Thyroid gland (tissue), 4 donors: Measurements from ENCODE around the gene C20orf204. TPM values are rescaled to one million over a fixed set of nuclear protein-coding genes. Genes with fewer than 3 reads are reported as not detected.
"Not testable (repeated sequence)": the region's sequence is repeated elsewhere in the genome, so short reads cannot be mapped to it uniquely, and the experiment has no call there.

Experiments
- DNase-seq, 2 donors: peaks; one replicate each; pipeline ENCODE4 v3.0.0-alpha.2; 2019
- H3K27ac ChIP-seq, 3 donors: fragments of 200-600 bp; sonication (generic); 1 replicate in 2 of 3; 2 replicates in 1 of 3; pipeline ENCODE4 v1.5.1; 2016 to 2019; ENCODE audit warnings: mild to moderate bottlenecking in 1 of 3, moderate library complexity in 1 of 3
- H3K27me3 ChIP-seq: fragments of 200-600 bp; sonication (generic); one replicate; pipeline ENCODE4 v1.5.1; 2019
- H3K36me3 ChIP-seq, 2 donors: fragments of 200-600 bp; sonication (generic); one replicate each; pipeline ENCODE4 v1.5.1; 2016 to 2019
- H3K4me1 ChIP-seq, 2 donors: fragments of 200-600 bp; sonication (generic); one replicate each; pipeline ENCODE4 v1.5.1; 2017 to 2019
- H3K4me3 ChIP-seq, 3 donors: fragments of 200-600 bp; sonication (generic); replicated peaks in 1 of 3; 1 replicate in 2 of 3; 2 replicates in 1 of 3; pipeline ENCODE4 v1.5.1; 2016; ENCODE audit warnings: mild to moderate bottlenecking in 1 of 3
- H3K9me3 ChIP-seq: fragments of 200-600 bp; sonication (generic); one replicate; pipeline ENCODE4 v1.5.1; 2017
- CTCF ChIP-seq, 6 experiments: fragments of 200-600 bp in 3 of 6; fragments of 450-650 bp in 3 of 6; sonication (generic) in 3 of 6; IDR thresholded peaks; one replicate each; pipeline ENCODE4 v1.5.1; 2016 to 2019; ENCODE audit warnings: antibody characterized with exemption in 6 of 6, mild to moderate bottlenecking in 2 of 6, inconsistent platforms in 1 of 6, moderate library complexity in 1 of 6
- POLR2A ChIP-seq, 2 donors: fragments of 450-650 bp; IDR thresholded peaks; one replicate each; pipeline ENCODE4 v1.6.1; 2017; ENCODE audit warnings: antibody characterized with exemption in 2 of 2, mild to moderate bottlenecking in 2 of 2, moderate library complexity in 1 of 2
- WGBS, 2 donors: methylation state at CpG; one replicate each; pipeline ENCODE4 v1.1.5; 2017; 5-methylcytosine and 5-hydroxymethylcytosine counted together
- intact Hi-C: fragments of 100-400 bp; cut with DNase I; formaldehyde crosslinking; loops from one replicate; pipeline ENCODE4 v1.15.1; 2023
- total RNA-seq, 4 donors: library from RNA; depleted of rRNA; stranded (reverse); fragments of >200 nt; gene quantifications; one replicate each; pipeline ENCODE4 v1.2.3, GENCODE V29; 2016

Gene C20orf204
- total RNA-seq, 4 donors from 2014 or later: 0.11 to 2.6 (median 0.59) TPM

DNA sequence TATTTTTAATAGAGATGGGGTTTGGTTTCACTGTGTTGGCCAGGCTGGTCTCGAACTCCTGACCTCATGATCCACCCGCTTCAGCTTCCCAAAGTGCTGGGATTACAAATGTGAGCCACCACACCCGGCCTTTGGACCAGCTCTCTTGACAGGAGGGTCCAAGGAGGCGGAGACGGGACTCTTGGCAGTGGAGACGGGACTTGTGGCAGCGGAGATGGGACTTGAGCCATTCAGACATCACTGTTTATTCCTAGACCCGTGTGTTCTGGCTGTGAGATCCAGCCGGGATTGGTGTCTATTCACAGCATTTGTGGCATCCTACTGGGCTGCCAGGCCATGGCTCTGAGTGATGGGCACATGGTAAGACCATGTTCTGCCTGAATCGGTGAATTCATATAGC lies 29.5 kb upstream of the C20orf204 start:
- WGBS, 2 donors: 91 to 98% methylated on average over 10 of the region's 10 CpGs
- Histone ChIP-seq H3K4me3 (no peak overlapping the region), H3K4me1 (no peaks in the 10 kb centered on the region), H3K36me3 (peaks cover 37 to 64% of the 10 kb centered on the region in 2 donors), H3K27ac (no peak overlapping the region), H3K27me3 (no peaks in the 10 kb centered on the region), H3K9me3 (no peaks in the 10 kb centered on the region)
- TF ChIP-seq CTCF (IDR thresholded peaks at IDR 0.05): no peak
- no peak for TF ChIP-seq POLR2A (IDR thresholded peaks at IDR 0.05)
- DNase-seq: no peak
- intact Hi-C loops: no loop called here

- Histone ChIP-seq H3K9me3 (no peaks in the 10 kb centered on the region), H3K27ac (no peak overlapping the region), H3K36me3 (peaks cover 37 to 62% of the 10 kb centered on the region in 2 donors), H3K4me3 (no peak overlapping the region), H3K4me1 (no peaks in the 10 kb centered on the region), H3K27me3 (no peaks in the 10 kb centered on the region)
- no peak for DNase-seq
- TF ChIP-seq POLR2A (IDR thresholded peaks at IDR 0.05) (no peak), CTCF (IDR thresholded peaks at IDR 0.05) (no peak)
- WGBS, 2 donors: 90 to 100% methylated on average over 3 of the region's 3 CpGs
- intact Hi-C loops: no loop called here
Measured at GRCh38 chr20:64006902-64007301, 29.1 kb upstream of the C20orf204 start.

GRCh38 chr20:64009811-64010387 lies 26.1 kb upstream of the C20orf204 start:
- intact Hi-C loops: no loop called here
- no peak for TF ChIP-seq CTCF (IDR thresholded peaks at IDR 0.05)
- H3K9me3 ChIP-seq: no peaks in the 10 kb centered on the region
- no peaks in the 10 kb centered on the region for H3K27me3 ChIP-seq
- H3K4me1 ChIP-seq: no peaks in the 10 kb centered on the region
- peaks cover 23 to 54% of the 10 kb centered on the region in 2 donors for H3K36me3 ChIP-seq
- WGBS, 2 donors: 93 to 94% methylated on average over 12 to 13 of the region's 13 CpGs
- no peak overlapping the region for H3K4me3 ChIP-seq
- H3K27ac ChIP-seq: no peak overlapping the region
- no peak for DNase-seq

DNA sequence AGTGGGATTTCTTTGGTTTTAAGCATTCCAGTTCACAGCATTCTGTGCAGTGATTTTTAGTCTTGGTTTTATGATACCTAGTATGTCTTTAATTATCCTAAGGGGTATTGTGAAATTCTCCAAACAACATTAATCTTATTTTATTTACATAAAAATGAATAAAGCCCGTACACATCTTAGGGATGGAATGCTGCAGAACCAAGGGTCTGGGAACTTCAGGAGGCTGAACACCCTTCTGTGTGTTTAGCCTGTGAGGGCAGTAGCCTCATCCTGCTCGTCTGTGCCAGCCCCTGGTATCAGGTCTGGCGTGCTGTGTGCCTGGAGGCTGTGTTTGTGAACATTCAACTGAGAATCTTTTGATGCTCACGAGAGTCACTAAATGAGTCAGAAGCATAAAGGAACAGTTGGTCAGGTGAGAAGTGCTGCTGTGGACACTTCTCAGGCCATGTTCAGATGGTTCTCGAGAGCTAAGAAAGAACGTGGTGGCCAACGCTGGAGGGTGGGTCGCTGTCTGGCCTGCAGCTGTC lies 25.2 kb upstream of the C20orf204 start:
- H3K27ac ChIP-seq: no peak overlapping the region
- no peaks in the 10 kb centered on the region for H3K9me3 ChIP-seq
- no peak for DNase-seq
- no peaks in the 10 kb centered on the region for H3K4me1 ChIP-seq
- WGBS, 2 donors: 92% methylated on average over 8 of the region's 8 CpGs
- TF ChIP-seq CTCF (IDR thresholded peaks at IDR 0.05): no peak
- TF ChIP-seq POLR2A (IDR thresholded peaks at IDR 0.05): no peak
- no peak overlapping the region for H3K4me3 ChIP-seq
- H3K27me3 ChIP-seq: no peaks in the 10 kb centered on the region
- intact Hi-C loops: no loop called here
- H3K36me3 ChIP-seq: peaks cover 22 to 60% of the 10 kb centered on the region in 2 donors

- H3K27ac ChIP-seq: no peak overlapping the region
- H3K4me1 ChIP-seq: no peaks in the 10 kb centered on the region
- TF ChIP-seq POLR2A (IDR thresholded peaks at IDR 0.05) (no peak), CTCF (IDR thresholded peaks at IDR 0.05) (no peak)
- H3K9me3 ChIP-seq: no peaks in the 10 kb centered on the region
- DNase-seq: no peak
- WGBS, 2 donors: 96 to 98% methylated on average over 14 to 16 of the region's 16 CpGs
- H3K36me3 ChIP-seq: peaks cover 23 to 64% of the 10 kb centered on the region in 2 donors
- H3K27me3 ChIP-seq: no peaks in the 10 kb centered on the region
- H3K4me3 ChIP-seq: no peak overlapping the region
- intact Hi-C loops: no loop called here
Measured at GRCh38 chr20:64011366-64011779, 24.6 kb upstream of the C20orf204 start.

GRCh38 chr20:64012385-64013154 lies 23.4 kb upstream of the C20orf204 start:
- H3K4me3 ChIP-seq, H3K9me3 ChIP-seq, DNase-seq, H3K27ac ChIP-seq, H3K27me3 ChIP-seq, intact Hi-C loops, H3K4me1 ChIP-seq: not testable (repeated sequence)
- peaks cover 35 to 70% of the 10 kb centered on the region in 2 donors for H3K36me3 ChIP-seq
- 91 to 95% methylated on average over 7 to 12 of the region's 20 CpGs for WGBS, 2 donors
